ENCODE results near the gene NUDCD3. TPM values are rescaled to one million over a fixed set of nuclear protein-coding genes. Genes with fewer than 3 reads are reported as not detected.

NUDCD3 gene
- total RNA-seq, 2 donors from 2014 or later: 105 to 120 TPM

DNA sequence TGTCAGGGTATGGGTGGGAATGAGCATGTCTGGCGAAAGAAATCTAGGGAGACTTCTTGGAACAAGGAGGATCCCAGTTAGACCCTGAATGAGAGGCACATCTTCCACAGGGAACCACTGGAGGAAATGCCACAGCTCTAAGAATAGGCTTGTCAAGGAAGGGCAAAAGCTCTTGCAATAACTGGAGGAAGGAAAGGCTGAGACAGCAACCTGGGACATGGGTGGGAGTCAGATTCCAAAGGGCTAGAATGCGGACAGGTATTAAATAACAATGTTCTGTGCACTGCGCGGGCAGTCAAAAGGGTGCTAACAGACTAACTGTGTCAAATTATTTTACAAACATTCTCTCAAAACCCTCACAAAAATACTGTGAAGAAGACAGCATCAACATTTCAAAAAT lies 4.5 kb downstream of the NUDCD3 start:
- Mint-ChIP-seq H3K27me3 (ENCODE audit: low read depth) (no peaks in the 10 kb centered on the region), H3K4me3 (peak overlapping the region; percentile 3 to 29), H3K27ac (no peak overlapping the region), H3K4me1 (ENCODE audit: low read depth) (peaks cover 70% of the 10 kb centered on the region), H3K9me3 (peaks cover 4 to 9% of the 10 kb centered on the region in 2 donors), H3K36me3 (ENCODE audit: insufficient read depth in 2 of 2) (peaks cover 28 to 43% of the 10 kb centered on the region in 2 donors)
- DNase-seq: no peak
- no peak for ATAC-seq (replicated peaks in 1 of 2)

DNA sequence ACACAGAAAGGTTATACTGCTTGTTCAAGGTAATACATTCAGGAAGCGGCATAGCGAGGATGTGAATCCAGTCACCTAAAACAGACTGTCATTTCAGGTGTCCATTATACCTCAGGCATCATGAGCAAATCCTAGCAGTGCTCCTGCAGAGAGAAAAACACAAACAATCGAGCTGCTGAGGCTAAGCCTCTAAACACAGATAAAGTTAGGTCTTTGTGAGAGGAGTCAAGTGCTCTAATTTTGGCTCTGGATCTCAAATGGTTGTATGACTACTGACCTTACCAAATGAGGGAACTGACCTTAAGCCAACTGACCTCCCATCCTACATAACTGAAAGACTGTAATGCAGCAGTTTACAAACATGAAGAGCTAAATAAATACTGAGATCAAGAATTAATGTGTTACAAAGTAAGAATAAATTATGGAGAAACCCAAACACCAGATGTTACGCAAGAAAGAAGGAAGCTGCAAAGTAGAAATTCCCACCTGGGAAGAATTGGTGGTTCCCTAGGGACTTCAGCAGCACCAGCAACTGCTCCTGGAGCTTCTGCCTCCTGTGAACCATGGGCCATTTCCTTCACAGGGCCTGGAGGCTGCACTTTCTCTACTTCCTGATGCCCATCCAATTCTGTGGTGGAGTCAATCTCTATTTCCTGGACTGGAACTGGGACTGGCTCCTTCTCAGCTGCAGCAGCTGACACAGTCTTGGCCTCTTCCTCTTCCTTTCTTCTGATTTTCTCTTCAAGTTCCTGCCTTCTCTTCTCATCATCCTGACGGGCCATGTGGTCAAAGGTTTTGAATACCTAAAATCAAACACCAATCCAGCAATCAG lies 5.8 kb downstream of the NUDCD3 start:
- no peaks in the 10 kb centered on the region for H3K27me3 Mint-ChIP-seq (ENCODE audit: low read depth)
- peaks cover 69% of the 10 kb centered on the region for H3K4me1 Mint-ChIP-seq (ENCODE audit: low read depth)
- H3K4me3 Mint-ChIP-seq: peak overlapping the region in 1 of 2 donors; percentile 6
- DNase-seq: no peak
- H3K36me3 Mint-ChIP-seq (ENCODE audit: insufficient read depth in 2 of 2): peaks cover 27 to 43% of the 10 kb centered on the region in 2 donors
- H3K9me3 Mint-ChIP-seq: peaks cover 4 to 9% of the 10 kb centered on the region in 2 donors
- ATAC-seq (replicated peaks in 1 of 2): no peak
- H3K27ac Mint-ChIP-seq: peak overlapping the region; percentile 52

GRCh38 chr7:44482502-44483485 lies 7.7 kb downstream of the NUDCD3 start:
- H3K9me3 Mint-ChIP-seq: peaks cover 4 to 12% of the 10 kb centered on the region in 2 donors

GRCh38 chr7:44477938-44478337 lies 12.5 kb downstream of the NUDCD3 start:
- peaks cover 0 to 9% of the 10 kb centered on the region in 2 donors for H3K9me3 Mint-ChIP-seq
- H3K27me3 Mint-ChIP-seq (ENCODE audit: low read depth): no peaks in the 10 kb centered on the region
- DNase-seq: no peak
- H3K36me3 Mint-ChIP-seq (ENCODE audit: insufficient read depth in 2 of 2): peaks cover 14 to 52% of the 10 kb centered on the region in 2 donors
- H3K27ac Mint-ChIP-seq: no peak overlapping the region
- no peak for ATAC-seq (replicated peaks in 1 of 2)
- no peak overlapping the region for H3K4me3 Mint-ChIP-seq
- peaks cover 48% of the 10 kb centered on the region for H3K4me1 Mint-ChIP-seq (ENCODE audit: low read depth)

More at GRCh38 chr7:44482502-44483485, 7.7 kb downstream of the NUDCD3 start:
- H3K36me3 Mint-ChIP-seq (ENCODE audit: insufficient read depth in 2 of 2): peaks cover 30 to 52% of the 10 kb centered on the region in 2 donors
- H3K4me1 Mint-ChIP-seq (ENCODE audit: low read depth): peaks cover 51% of the 10 kb centered on the region
- H3K27me3 Mint-ChIP-seq (ENCODE audit: low read depth): no peaks in the 10 kb centered on the region
- H3K4me3 Mint-ChIP-seq: no peak overlapping the region
- DNase-seq: no peak
- no peak for ATAC-seq (replicated peaks in 1 of 2)
- H3K27ac Mint-ChIP-seq: no peak overlapping the region

GRCh38 chr7:44477063-44477830 lies 13.2 kb downstream of the NUDCD3 start:
- Mint-ChIP-seq H3K4me1 (ENCODE audit: low read depth) (peaks cover 42% of the 10 kb centered on the region), H3K27me3 (ENCODE audit: low read depth) (no peaks in the 10 kb centered on the region), H3K36me3 (ENCODE audit: insufficient read depth in 2 of 2) (peaks cover 7 to 46% of the 10 kb centered on the region in 2 donors), H3K27ac (no peak overlapping the region), H3K9me3 (peaks cover 0 to 3% of the 10 kb centered on the region in 2 donors), H3K4me3 (no peak overlapping the region)
- DNase-seq (peak; percentile 55 to 70), ATAC-seq (replicated peaks in 1 of 2) (peak; percentile 85 to 95)

- Mint-ChIP-seq H3K9me3 (peaks cover 0 to 3% of the 10 kb centered on the region in 2 donors), H3K27me3 (ENCODE audit: low read depth) (no peaks in the 10 kb centered on the region), H3K36me3 (ENCODE audit: insufficient read depth in 2 of 2) (peaks cover 7 to 44% of the 10 kb centered on the region in 2 donors), H3K27ac (no peak overlapping the region), H3K4me1 (ENCODE audit: low read depth) (peaks cover 38% of the 10 kb centered on the region), H3K4me3 (no peak overlapping the region)
- no peak for ATAC-seq (replicated peaks in 1 of 2)
- DNase-seq: no peak
These were observed 14.1 kb downstream of the NUDCD3 start for GRCh38 chr7:44476313-44476712.

DNA sequence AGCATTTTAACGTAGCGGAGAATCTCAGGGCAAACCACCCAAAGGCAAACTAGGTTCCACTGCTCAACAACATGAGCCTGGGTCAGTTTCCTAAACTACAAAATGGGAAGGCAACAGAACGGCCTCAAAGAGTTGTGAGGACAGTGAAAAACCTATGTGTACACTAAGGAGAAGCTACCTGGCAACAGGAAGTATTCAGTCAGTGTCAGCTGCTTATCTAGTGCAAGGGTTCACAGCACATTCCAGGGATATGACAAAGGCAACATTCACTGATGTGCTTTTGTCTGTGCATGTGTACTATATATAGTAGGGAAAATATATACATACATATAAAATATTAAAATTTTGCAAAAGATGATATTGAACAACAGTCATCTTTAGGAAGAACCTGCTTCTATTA lies 17.2 kb downstream of the NUDCD3 start:
- ATAC-seq (replicated peaks in 1 of 2) (no peak), DNase-seq (no peak)
- peaks cover 39% of the 10 kb centered on the region for H3K4me1 Mint-ChIP-seq (ENCODE audit: low read depth)
- H3K27ac Mint-ChIP-seq: no peak overlapping the region
- no peaks in the 10 kb centered on the region for H3K9me3 Mint-ChIP-seq
- no peaks in the 10 kb centered on the region for H3K27me3 Mint-ChIP-seq (ENCODE audit: low read depth)
- H3K4me3 Mint-ChIP-seq: no peak overlapping the region
- H3K36me3 Mint-ChIP-seq (ENCODE audit: insufficient read depth in 2 of 2): peaks cover 2 to 34% of the 10 kb centered on the region in 2 donors

- H3K36me3 Mint-ChIP-seq (ENCODE audit: insufficient read depth in 2 of 2): peaks cover 2 to 36% of the 10 kb centered on the region in 2 donors
These were observed 17.6 kb downstream of the NUDCD3 start for GRCh38 chr7:44472843-44473242.

GRCh38 chr7:44471850-44472249 lies 18.6 kb downstream of the NUDCD3 start:
- Mint-ChIP-seq H3K27me3 (ENCODE audit: low read depth) (no peaks in the 10 kb centered on the region), H3K9me3 (no peaks in the 10 kb centered on the region), H3K4me3 (no peak overlapping the region), H3K4me1 (ENCODE audit: low read depth) (peaks cover 47% of the 10 kb centered on the region), H3K36me3 (ENCODE audit: insufficient read depth in 2 of 2) (peaks cover 6 to 38% of the 10 kb centered on the region in 2 donors), H3K27ac (no peak overlapping the region)
- DNase-seq: no peak
- ATAC-seq (replicated peaks in 1 of 2): no peak

More at GRCh38 chr7:44472843-44473242, 17.6 kb downstream of the NUDCD3 start:
- Mint-ChIP-seq H3K9me3 (no peaks in the 10 kb centered on the region), H3K4me1 (ENCODE audit: low read depth) (peaks cover 44% of the 10 kb centered on the region), H3K27me3 (ENCODE audit: low read depth) (no peaks in the 10 kb centered on the region), H3K27ac (no peak overlapping the region), H3K4me3 (no peak overlapping the region)
- ATAC-seq (replicated peaks in 1 of 2): no peak
- DNase-seq: no peak

DNA sequence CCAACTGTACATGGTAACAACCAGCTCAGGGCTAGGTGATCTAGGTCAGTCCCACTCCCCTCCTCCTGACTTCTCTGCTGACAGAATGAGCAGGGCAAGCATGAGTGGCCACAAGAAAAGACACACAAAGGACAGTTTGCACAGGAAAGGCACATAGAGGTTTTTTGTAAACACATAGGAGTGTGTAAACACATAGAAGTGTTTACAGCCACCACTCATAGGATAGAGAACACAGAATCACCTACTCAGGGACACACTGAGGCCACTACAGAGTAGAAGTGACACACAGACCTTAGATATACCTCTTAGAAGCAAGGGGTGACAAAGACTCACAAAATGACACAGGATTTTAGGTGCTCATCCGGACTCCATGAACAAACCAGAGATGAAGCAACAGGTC lies 19.0 kb downstream of the NUDCD3 start:
- no peak overlapping the region for H3K4me3 Mint-ChIP-seq
- no peak overlapping the region for H3K27ac Mint-ChIP-seq
- DNase-seq (no peak), ATAC-seq (replicated peaks in 1 of 2) (no peak)
- H3K4me1 Mint-ChIP-seq (ENCODE audit: low read depth): peaks cover 45% of the 10 kb centered on the region
- H3K36me3 Mint-ChIP-seq (ENCODE audit: insufficient read depth in 2 of 2): peaks cover 6 to 37% of the 10 kb centered on the region in 2 donors
- H3K9me3 Mint-ChIP-seq: no peaks in the 10 kb centered on the region
- no peaks in the 10 kb centered on the region for H3K27me3 Mint-ChIP-seq (ENCODE audit: low read depth)

DNA sequence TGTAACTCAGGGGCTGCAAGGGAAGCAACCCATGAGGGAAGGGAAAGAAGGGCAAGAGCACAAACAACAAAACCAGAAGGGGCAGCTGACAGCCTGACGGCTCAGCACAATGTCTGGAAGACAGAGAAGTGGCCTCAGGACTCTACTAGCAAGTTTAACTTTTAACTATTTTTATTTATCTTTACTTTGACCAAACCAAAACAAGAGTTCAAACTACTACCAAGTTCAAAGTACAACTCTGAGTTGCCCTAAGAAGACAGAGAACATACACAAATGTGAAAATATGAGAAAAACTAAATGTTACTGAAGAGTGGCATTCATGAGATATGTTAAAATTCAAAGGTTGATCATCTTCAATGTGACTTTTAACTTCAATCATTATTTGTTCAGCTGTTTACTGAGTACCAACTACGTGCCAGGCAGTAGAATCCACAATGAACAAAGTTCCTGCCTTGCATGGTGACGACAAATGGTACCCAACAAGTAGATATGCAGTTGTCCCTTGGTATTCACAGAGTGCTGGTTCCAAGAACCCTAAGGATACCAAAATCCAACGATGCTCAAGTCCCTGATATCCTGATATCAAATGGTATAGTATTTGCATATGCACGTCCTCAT lies 19.7 kb downstream of the NUDCD3 start:
- peaks cover 5 to 35% of the 10 kb centered on the region in 2 donors for H3K36me3 Mint-ChIP-seq (ENCODE audit: insufficient read depth in 2 of 2)
- no peak for ATAC-seq (replicated peaks in 1 of 2)
- no peak overlapping the region for H3K4me3 Mint-ChIP-seq
- no peak overlapping the region for H3K27ac Mint-ChIP-seq
- H3K9me3 Mint-ChIP-seq: no peaks in the 10 kb centered on the region
- peaks cover 47% of the 10 kb centered on the region for H3K4me1 Mint-ChIP-seq (ENCODE audit: low read depth)
- no peak for DNase-seq
- H3K27me3 Mint-ChIP-seq (ENCODE audit: low read depth): no peaks in the 10 kb centered on the region

DNA sequence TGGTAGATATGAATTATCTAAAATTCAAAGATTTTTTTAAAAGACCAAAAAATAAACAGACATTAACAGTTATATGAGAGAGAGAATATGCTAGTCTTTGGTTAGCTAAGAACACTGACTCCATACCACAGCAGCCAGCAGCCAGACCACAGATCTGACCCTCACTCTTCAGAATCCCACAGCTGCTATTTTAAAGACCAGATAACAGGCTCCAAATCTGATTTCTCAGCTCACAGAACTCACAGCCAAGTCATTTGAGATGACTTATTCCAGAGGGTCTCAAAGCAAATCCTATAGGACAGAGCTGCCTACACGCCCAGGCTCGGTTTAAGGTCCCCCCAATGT lies 20.4 kb downstream of the NUDCD3 start:
- Mint-ChIP-seq H3K4me3 (no peak overlapping the region), H3K27ac (no peak overlapping the region), H3K27me3 (ENCODE audit: low read depth) (no peaks in the 10 kb centered on the region), H3K9me3 (no peaks in the 10 kb centered on the region), H3K36me3 (ENCODE audit: insufficient read depth in 2 of 2) (peaks cover 5 to 37% of the 10 kb centered on the region in 2 donors), H3K4me1 (ENCODE audit: low read depth) (peaks cover 47% of the 10 kb centered on the region)
- ATAC-seq (replicated peaks in 1 of 2): no peak
- DNase-seq: no peak

Measured in activated T-cell treated with anti-CD3 and anti-CD28 coated beads, Interleukin-2, amount 50 U/mL, for 72 hours (primary cell).